Measurements from ENCODE around the gene NAPSA.

NAPSA gene

DNA sequence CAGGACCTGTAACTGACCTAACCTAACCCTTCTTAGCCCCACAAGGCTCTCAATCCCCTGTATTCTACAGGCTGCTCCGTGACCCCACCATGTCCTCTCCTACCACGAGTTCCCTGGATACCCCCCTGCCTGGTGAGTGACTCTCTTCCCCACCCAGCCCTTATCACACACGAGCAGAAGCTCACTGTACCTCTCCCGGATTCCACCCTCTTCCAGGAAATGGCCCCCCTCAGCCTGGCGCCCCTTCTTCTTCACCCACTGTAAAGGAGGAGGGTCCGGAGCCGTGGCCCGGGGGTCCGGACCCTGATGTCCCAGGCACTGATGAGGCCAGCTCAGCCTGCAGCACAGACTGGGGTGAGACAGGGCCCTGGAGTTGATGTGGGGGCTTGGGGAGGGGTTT, 12.1 kb upstream of the NAPSA start:
- H3K27ac ChIP-seq (ENCODE audit: low read length): no peak overlapping the region
- H3K9me3 ChIP-seq (ENCODE audit: control insufficient read depth, insufficient read depth, low read length): no peaks in the 10 kb centered on the region
- no CpG with 5 or more reads among the region's 9 CpGs for WGBS (ENCODE audit: insufficient coverage, insufficient read length)
- H3K36me3 ChIP-seq (ENCODE audit: control insufficient read depth, insufficient read depth, low read length): peaks cover 37% of the 10 kb centered on the region
- H3K4me1 ChIP-seq (ENCODE audit: control insufficient read depth, insufficient read depth, low read length): no peaks in the 10 kb centered on the region
- DNase-seq (ENCODE audit: low read depth, low spot score): no peak
- H3K4me3 ChIP-seq (ENCODE audit: low read length): no peak overlapping the region
- no peaks in the 10 kb centered on the region for H3K27me3 ChIP-seq (ENCODE audit: control insufficient read depth, insufficient read depth, low read length)

DNA sequence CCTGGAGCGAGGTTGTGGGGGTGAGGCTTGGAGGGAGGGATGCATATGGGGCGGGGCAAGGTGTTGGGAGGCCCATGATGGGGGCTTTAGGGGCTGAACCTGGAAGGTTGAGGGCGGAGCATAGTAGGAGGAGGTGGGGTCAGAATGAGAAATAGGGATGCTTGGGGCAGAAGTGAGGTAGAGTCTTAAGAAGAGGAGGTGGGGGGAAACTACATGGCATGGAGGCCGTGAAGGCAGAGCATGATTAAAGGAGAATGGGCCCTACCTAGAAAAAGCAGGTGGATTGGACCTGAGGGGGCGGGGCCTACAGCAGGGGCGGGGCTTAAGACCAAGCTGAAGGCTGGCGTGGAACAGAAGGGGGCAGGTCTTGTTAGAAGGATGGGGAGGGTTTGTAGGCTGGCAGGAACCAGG, 11.6 kb upstream of the NAPSA start:
- Histone ChIP-seq H3K4me3 (ENCODE audit: low read length) (no peak overlapping the region; the same call in 1 of the 2 replicates), H3K27me3 (ENCODE audit: control insufficient read depth, insufficient read depth, low read length) (no peaks in the 10 kb centered on the region), H3K36me3 (ENCODE audit: control insufficient read depth, insufficient read depth, low read length) (peaks cover 33% of the 10 kb centered on the region), H3K4me1 (ENCODE audit: control insufficient read depth, insufficient read depth, low read length) (no peaks in the 10 kb centered on the region), H3K9me3 (ENCODE audit: control insufficient read depth, insufficient read depth, low read length) (no peaks in the 10 kb centered on the region), H3K27ac (ENCODE audit: low read length) (no peak overlapping the region)
- no CpG with 5 or more reads among the region's 7 CpGs for WGBS (ENCODE audit: insufficient coverage, insufficient read length)
- DNase-seq (ENCODE audit: low read depth, low spot score): no peak

DNA sequence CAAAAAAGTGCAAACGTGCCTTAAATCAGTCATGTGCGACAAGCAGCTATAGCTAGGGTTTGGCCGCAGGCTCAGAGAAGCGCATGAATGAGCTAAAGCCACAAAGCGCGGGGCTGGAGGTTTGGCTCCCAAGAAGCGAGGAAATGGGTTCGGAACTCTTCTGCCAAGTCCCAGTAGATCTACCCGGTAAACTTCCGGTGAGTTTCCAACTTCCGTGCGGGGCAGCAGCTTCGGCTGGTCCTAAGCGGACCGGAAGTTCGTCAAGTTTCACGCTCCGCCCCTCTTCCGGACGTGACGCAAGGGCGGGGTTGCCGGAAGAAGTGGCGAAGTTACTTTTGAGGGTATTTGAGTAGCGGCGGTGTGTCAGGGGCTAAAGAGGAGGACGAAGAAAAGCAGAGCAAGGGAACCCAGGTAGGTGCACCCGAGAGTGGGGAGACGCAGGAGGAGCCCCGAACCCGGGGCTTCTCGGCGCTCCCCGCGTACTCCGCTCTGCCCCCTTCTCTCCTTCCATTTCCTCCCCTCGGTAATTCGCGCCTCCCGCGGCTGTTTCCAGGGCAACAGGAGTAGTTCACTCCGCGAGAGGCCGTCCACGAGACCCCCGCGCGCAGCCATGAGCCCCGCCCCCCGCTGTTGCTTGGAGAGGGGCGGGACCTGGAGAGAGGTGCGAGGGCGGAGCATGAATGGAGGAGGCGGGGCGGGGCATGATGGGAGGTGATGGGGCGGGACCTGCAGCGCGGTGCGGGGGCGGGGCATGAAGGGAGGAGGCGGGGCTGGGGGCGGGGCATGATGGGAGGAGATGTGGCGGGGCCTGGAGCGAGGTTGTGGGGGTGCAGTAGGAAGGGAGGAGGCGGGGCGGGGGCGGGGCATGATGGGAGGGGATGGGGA, 11.0 kb upstream of the NAPSA start, which contains the start of gene NR1H2:
NR1H2 (plus strand) TSS at position 292 of the 885 bp plus-strand sequence. CDS start 1,149 bp downstream, outside the sequence.
- H3K4me1 ChIP-seq (ENCODE audit: control insufficient read depth, insufficient read depth, low read length): no peaks in the 10 kb centered on the region
- peak within 1 kb of the TSS; percentile 96 for H3K4me3 ChIP-seq (ENCODE audit: low read length)
- no peak within 1 kb of the TSS for H3K27ac ChIP-seq (ENCODE audit: low read length)
- H3K36me3 ChIP-seq (ENCODE audit: control insufficient read depth, insufficient read depth, low read length): peaks cover 26% of the 10 kb centered on the region
- no CpG with 5 or more reads among the region's 67 CpGs for WGBS (ENCODE audit: insufficient coverage, insufficient read length)
- peak; percentile 96 for DNase-seq (ENCODE audit: low read depth, low spot score)
- H3K27me3 ChIP-seq (ENCODE audit: control insufficient read depth, insufficient read depth, low read length): no peaks in the 10 kb centered on the region
- no peaks in the 10 kb centered on the region for H3K9me3 ChIP-seq (ENCODE audit: control insufficient read depth, insufficient read depth, low read length)

DNA sequence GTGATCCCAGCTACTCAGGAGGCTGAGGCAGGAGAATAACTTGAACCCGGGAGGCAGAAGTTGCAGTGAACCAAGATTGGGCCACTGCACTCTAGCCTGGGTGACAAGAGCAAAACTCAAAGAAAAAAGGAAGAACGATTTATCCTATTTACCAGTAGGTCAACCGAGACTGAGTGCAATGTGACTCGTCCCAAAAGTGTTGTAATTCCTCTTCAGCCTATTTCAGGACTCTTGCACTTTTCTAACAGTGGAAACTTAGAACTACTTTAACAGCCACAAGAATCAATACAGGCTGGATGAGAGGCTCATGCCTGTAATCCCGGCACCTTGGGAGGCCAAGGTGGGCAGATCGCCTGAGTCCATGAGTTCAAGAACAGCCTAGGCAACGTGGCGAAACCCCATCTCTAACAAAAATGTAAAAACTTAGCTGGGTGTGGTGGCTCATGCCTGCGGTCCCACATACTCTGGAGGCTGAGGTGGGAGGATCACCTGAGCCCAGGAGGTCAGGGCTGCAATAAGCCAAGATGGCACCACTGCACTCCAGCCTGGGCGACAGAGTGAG, 6.6 kb upstream of the NAPSA start:
- no CpG with 5 or more reads among the region's 10 CpGs for WGBS (ENCODE audit: insufficient coverage, insufficient read length)
- H3K27me3 ChIP-seq (ENCODE audit: control insufficient read depth, insufficient read depth, low read length): no peaks in the 10 kb centered on the region
- no peak overlapping the region for H3K27ac ChIP-seq (ENCODE audit: low read length)

DNA sequence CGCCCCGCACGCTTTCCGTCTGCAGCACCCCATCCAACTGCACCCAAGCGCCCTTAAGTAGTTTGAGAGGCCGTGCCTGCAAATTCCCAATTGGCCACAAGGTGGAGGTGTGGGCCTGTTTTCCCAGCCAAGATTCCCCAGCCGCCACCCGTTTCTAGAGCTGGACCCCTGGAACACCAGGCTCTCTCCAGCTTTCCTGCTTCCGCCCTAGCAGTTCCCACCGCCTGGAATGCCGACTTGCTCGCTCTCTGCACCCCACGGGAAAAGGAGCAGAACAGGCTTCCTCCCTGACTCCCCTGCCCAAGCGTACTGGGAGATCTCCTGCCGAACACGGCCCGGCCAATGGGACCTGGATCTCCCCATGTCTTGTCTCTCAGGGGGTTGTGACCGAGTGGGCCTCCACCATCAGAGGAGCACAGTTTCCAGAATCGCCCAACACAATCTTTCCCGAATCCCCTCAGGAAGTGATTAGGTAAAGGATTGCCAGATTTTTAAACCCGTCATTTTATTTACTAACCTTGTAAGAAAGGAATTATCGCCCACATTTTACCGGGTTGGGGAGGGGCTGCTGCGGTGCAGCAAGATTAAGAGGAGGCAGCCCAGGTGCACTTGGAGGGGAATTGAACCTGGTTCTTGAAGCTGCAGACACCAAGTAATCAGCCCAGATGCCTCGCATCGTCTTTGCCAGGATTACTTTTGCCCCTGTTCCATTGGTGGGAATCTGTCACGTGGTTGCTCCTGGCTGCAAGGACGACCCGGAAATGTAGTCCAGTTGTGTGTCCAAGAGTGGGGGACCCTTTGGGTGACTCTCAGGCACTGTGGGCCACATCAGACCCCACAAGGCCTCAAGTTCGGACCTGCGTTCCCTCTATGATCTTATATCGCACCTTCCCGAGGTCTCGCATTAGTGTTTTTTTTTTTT, 3.5 kb upstream of the NAPSA start:
- Histone ChIP-seq H3K27ac (ENCODE audit: low read length) (no peak overlapping the region), H3K9me3 (ENCODE audit: control insufficient read depth, insufficient read depth, low read length) (no peaks in the 10 kb centered on the region), H3K4me1 (ENCODE audit: control insufficient read depth, insufficient read depth, low read length) (peaks cover 1% of the 10 kb centered on the region; the same call in 1 of the 2 replicates), H3K27me3 (ENCODE audit: control insufficient read depth, insufficient read depth, low read length) (no peaks in the 10 kb centered on the region), H3K4me3 (ENCODE audit: low read length) (peak overlapping the region; percentile 40; the same call in 1 of the 2 replicates), H3K36me3 (ENCODE audit: control insufficient read depth, insufficient read depth, low read length) (no peaks in the 10 kb centered on the region)
- no peak for DNase-seq (ENCODE audit: low read depth, low spot score)
- WGBS (ENCODE audit: insufficient coverage, insufficient read length): no CpG with 5 or more reads among the region's 34 CpGs

More for the DNA sequence above, 6.6 kb upstream of the NAPSA start:
- no peak for DNase-seq (ENCODE audit: low read depth, low spot score)
- H3K9me3 ChIP-seq (ENCODE audit: control insufficient read depth, insufficient read depth, low read length): no peaks in the 10 kb centered on the region
- peaks cover 1% of the 10 kb centered on the region; the same call in 1 of the 2 replicates for H3K4me1 ChIP-seq (ENCODE audit: control insufficient read depth, insufficient read depth, low read length)
- H3K4me3 ChIP-seq (ENCODE audit: low read length): no peak overlapping the region
- no peaks in the 10 kb centered on the region for H3K36me3 ChIP-seq (ENCODE audit: control insufficient read depth, insufficient read depth, low read length)

DNA sequence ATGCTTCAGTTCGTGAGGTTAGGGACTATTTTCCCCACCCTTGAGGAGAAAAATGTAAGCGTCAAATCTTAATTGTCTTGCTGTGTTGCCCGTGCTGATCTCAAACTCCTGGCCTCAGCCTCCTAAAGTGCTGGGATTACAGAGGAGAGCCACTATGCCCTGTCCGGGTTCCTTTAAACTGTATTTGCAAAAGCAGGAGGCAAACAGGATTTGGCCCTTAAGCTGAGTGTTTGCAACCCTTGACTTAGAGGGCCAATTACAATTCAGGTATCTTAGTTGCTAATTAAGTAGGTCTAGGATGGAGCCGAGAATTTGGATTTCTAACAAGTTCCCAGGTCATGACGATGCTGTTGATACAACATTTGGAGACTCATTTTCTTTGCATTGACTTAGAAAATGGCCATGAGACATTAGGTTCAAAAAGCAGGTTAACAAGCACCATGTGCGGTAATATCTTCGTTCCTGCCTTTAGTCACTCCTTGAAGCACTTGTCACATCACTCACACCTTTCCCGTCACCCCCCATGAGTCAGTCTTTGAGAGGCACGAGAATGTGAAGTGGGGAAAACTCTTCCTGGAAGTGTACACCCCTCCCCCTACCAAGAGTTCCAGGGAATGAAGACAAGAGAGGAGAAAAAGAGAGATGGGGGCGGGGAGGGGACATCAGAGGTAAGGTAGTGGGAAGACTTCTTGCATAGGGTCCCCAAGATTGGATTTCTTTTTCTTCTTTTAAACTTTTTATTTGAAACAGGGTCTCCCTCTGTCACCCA, 2.6 kb downstream of the NAPSA start:
- Histone ChIP-seq H3K27ac (ENCODE audit: low read length) (no peak overlapping the region), H3K9me3 (ENCODE audit: control insufficient read depth, insufficient read depth, low read length) (no peaks in the 10 kb centered on the region), H3K27me3 (ENCODE audit: control insufficient read depth, insufficient read depth, low read length) (no peaks in the 10 kb centered on the region), H3K36me3 (ENCODE audit: control insufficient read depth, insufficient read depth, low read length) (no peaks in the 10 kb centered on the region), H3K4me3 (ENCODE audit: low read length) (no peak overlapping the region), H3K4me1 (ENCODE audit: control insufficient read depth, insufficient read depth, low read length) (no peaks in the 10 kb centered on the region)
- WGBS (ENCODE audit: insufficient coverage, insufficient read length): no CpG with 5 or more reads among the region's 11 CpGs
- DNase-seq (ENCODE audit: low read depth, low spot score): no peak

DNA sequence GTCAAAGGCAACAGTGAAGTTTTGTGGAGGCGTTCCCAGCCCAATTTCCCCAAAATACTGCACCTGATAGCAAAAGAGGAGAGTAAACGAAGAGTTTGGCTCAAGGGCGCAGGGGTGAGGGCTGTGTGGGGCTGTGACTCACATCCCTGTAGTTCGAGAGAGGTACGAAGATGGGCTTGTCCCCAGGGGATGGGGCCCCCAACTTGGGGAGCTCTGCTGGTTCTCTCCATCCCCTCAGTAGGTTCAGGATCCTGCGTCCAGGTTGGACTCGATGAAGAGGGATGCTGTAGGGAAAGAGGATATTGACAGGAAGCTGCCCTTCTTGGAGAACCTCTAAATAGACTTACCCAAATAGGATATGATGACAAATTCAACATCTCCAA, 3.4 kb downstream of the NAPSA start:
- Histone ChIP-seq H3K27me3 (ENCODE audit: control insufficient read depth, insufficient read depth, low read length) (no peaks in the 10 kb centered on the region), H3K36me3 (ENCODE audit: control insufficient read depth, insufficient read depth, low read length) (no peaks in the 10 kb centered on the region), H3K4me1 (ENCODE audit: control insufficient read depth, insufficient read depth, low read length) (no peaks in the 10 kb centered on the region), H3K27ac (ENCODE audit: low read length) (no peak overlapping the region), H3K4me3 (ENCODE audit: low read length) (no peak overlapping the region), H3K9me3 (ENCODE audit: control insufficient read depth, insufficient read depth, low read length) (no peaks in the 10 kb centered on the region)
- WGBS (ENCODE audit: insufficient coverage, insufficient read length): no CpG with 5 or more reads among the region's 7 CpGs
- no peak for DNase-seq (ENCODE audit: low read depth, low spot score)

DNA sequence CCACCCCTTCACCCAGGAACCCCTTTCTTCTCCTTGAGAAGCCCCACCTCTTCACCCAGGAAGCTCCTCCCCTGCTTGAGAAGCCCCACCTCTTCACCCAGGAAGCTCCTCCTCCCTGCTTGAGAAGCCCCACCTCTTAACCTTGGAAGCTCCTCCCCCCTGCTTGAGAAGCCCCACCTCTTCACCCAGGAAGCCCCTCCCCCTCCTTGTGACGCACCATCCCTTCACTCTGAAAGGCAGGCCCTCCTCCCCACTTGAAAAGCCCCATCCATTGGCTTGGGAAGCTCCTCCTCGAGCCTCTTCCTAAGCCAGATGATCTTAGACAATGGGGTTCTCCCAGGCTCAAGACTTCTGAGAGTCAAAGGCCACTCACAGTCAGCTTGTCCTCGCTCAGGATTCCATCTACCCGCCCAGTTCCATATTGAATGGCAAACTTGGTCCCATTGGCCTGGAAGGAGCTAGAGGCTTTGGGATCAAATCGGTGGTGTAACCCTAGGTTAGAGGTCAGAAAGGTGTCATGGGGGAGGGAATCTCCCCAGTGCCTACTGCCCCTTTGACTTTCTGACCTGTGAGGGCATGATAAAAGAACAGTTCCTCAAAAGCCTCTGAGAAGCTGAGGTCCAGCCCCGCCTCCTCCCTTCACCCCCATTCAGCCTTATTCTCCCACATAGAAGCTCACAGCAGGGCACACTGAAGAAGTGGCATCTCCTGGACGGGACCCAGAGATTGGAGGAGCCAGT, 4.0 kb downstream of the NAPSA start:
- Histone ChIP-seq H3K27me3 (ENCODE audit: control insufficient read depth, insufficient read depth, low read length) (no peaks in the 10 kb centered on the region), H3K4me1 (ENCODE audit: control insufficient read depth, insufficient read depth, low read length) (no peaks in the 10 kb centered on the region), H3K4me3 (ENCODE audit: low read length) (no peak overlapping the region), H3K36me3 (ENCODE audit: control insufficient read depth, insufficient read depth, low read length) (no peaks in the 10 kb centered on the region), H3K9me3 (ENCODE audit: control insufficient read depth, insufficient read depth, low read length) (no peaks in the 10 kb centered on the region), H3K27ac (ENCODE audit: low read length) (no peak overlapping the region)
- WGBS (ENCODE audit: insufficient coverage, insufficient read length): no CpG with 5 or more reads among the region's 7 CpGs
- DNase-seq (ENCODE audit: low read depth, low spot score): no peak

DNA sequence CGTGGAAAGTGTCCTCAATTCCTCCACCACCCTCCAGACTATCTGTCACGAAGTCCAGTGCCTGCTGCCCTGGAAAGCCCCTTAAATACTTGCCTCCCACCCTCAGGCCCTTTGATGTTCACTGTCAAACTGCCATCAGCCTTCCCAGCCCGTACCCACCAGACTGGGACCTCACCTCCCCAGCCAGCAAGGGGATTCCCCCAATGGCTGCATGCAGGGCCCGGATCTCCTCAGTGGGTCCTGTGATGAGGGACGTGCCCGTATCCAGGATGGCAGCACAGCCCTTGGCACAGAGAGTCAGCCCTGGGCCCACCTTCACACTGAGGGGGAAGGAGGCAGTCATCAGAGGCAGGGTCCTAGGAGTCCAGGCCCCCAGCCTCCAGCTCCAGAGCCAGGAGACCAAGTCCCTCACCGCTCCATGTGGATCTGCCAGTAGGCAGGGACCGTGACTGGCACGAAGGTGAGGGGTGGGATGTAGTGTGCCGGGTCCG, 6.1 kb downstream of the NAPSA start:
- no peak overlapping the region for H3K4me3 ChIP-seq (ENCODE audit: low read length)
- no peaks in the 10 kb centered on the region for H3K4me1 ChIP-seq (ENCODE audit: control insufficient read depth, insufficient read depth, low read length)
- no peaks in the 10 kb centered on the region for H3K36me3 ChIP-seq (ENCODE audit: control insufficient read depth, insufficient read depth, low read length)
- no peaks in the 10 kb centered on the region for H3K27me3 ChIP-seq (ENCODE audit: control insufficient read depth, insufficient read depth, low read length)
- no CpG with 5 or more reads among the region's 11 CpGs for WGBS (ENCODE audit: insufficient coverage, insufficient read length)
- no peaks in the 10 kb centered on the region for H3K9me3 ChIP-seq (ENCODE audit: control insufficient read depth, insufficient read depth, low read length)
- no peak overlapping the region for H3K27ac ChIP-seq (ENCODE audit: low read length)
- DNase-seq (ENCODE audit: low read depth, low spot score): no peak
